GM10248 (cell line): ENCODE measurements around the gene INS.

Experiments
- CTCF ChIA-PET: fragments of 300-600 bp; sonication (Branson Sonifier 250); formaldehyde crosslinking; extraction: SDS; loops from one replicate; lab custom pipeline; 2021; ENCODE audit warnings: antibody characterized with exemption; lab: Yijun Ruan, JAX
- POLR2A ChIA-PET: fragments of 350-650 bp; sonication (Branson Sonifier 250); formaldehyde crosslinking; extraction: SDS; loops from one replicate; lab custom pipeline; 2020; ENCODE audit warnings: antibody characterized with exemption; lab: Yijun Ruan, JAX
- DNase-seq: peaks from one replicate; pipeline ENCODE4 v3.0.0; 2012; ENCODE audit errors: extremely low spot score
- CTCF ChIP-seq: IDR thresholded peaks from 2 replicates; pipeline ENCODE4 v1.5.1; 2012; ENCODE audit warnings: mild to moderate bottlenecking, low read depth; ENCODE audit errors: extremely low read depth, missing control alignments, control extremely low read depth

INS gene

GRCh38 chr11:2203440-2204259 lies 42.6 kb upstream of the INS start:
- DNase-seq = no peak
- ChIA-PET CTCF (interaction anchor here (1.3 to 1.4 kb wide), 2 partner anchors 101 to 216 kb away, joined by 3 to 4 read pairs; no protein-coding TSS in a partner anchor), POLR2A (no interaction called here)
- no peak for TF ChIP-seq CTCF

GRCh38 chr11:2202900-2203439 lies 42.0 kb upstream of the INS start:
- ChIA-PET CTCF (interaction anchor here (1.3 to 1.4 kb wide), 2 partner anchors 102 to 216 kb away, joined by 3 to 4 read pairs; no protein-coding TSS in a partner anchor), POLR2A (no interaction called here)
- TF ChIP-seq CTCF = no peak
- DNase-seq = no peak

- no peak for DNase-seq
- no peak for TF ChIP-seq CTCF
- POLR2A ChIA-PET = no interaction called here
- CTCF ChIA-PET = interaction anchor here (0.7 to 1.3 kb wide), 4 partner anchors 103 to 219 kb away, joined by 3 to 5 read pairs (median 4); partner anchors contain the start of gene TSSC4
Measured at GRCh38 chr11:2202071-2202899, 41.3 kb upstream of the INS start.

- TF ChIP-seq CTCF = no peak
- CTCF ChIA-PET = interaction anchor here (0.7 to 1.3 kb wide), 3 partner anchors 103 to 219 kb away, joined by 3 to 5 read pairs (median 3); partner anchors contain the start of gene TSSC4
- DNase-seq = no peak
- POLR2A ChIA-PET = no interaction called here
Measured at GRCh38 chr11:2201542-2201941, 40.5 kb upstream of the INS start.

- ChIA-PET CTCF (interaction anchor here (1.3 kb wide), 1 partner anchor 104 kb away, joined by 5 read pairs; no protein-coding TSS in a partner anchor), POLR2A (interaction anchor here (0.9 kb wide), 1 partner anchor 177 kb away, joined by 3 read pairs; no protein-coding TSS in a partner anchor)
- TF ChIP-seq CTCF = no peak
- DNase-seq = no peak
Measured at GRCh38 chr11:2200957-2201519, 40.0 kb upstream of the INS start.

- DNase-seq = no peak
- CTCF ChIA-PET = no interaction called here
- TF ChIP-seq CTCF = no peak
- POLR2A ChIA-PET = interaction anchor here (0.9 kb wide), 1 partner anchor 178 kb away, joined by 3 read pairs; no protein-coding TSS in a partner anchor
Measured at GRCh38 chr11:2200536-2200935, 39.5 kb upstream of the INS start.
